ENCODE data around the gene PDCD4.
"Not testable (repeated sequence)": the region's sequence is repeated elsewhere in the genome, so short reads cannot be mapped to it uniquely, and the experiment has no call there.

PDCD4 gene

DNA sequence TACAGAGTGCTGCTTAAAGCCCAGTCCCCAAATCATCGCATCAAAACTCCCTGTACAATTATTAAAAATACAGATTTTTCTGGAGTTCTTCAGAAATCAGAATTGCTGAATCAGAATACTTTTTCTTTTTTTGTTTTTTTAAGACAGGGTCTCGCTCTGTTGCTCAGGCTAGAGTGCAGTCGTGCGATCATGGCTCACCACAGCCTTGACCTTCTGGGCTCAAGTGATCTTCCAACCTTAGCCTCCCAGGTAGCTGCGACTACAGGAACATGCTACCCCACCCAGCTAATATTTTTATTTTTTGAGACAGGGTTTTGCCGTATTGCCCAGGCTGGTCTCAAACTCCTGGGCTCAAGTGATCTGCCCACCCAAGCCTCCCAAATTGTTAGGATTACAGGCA is 43.3 kb downstream of the PDCD4 start:
- no peak overlapping the region for H3K27ac ChIP-seq
- TF ChIP-seq ZFX (IDR thresholded peaks at IDR 0.05; ENCODE audit: borderline replicate concordance), result no peak
- TF ChIP-seq, protein P1, sequence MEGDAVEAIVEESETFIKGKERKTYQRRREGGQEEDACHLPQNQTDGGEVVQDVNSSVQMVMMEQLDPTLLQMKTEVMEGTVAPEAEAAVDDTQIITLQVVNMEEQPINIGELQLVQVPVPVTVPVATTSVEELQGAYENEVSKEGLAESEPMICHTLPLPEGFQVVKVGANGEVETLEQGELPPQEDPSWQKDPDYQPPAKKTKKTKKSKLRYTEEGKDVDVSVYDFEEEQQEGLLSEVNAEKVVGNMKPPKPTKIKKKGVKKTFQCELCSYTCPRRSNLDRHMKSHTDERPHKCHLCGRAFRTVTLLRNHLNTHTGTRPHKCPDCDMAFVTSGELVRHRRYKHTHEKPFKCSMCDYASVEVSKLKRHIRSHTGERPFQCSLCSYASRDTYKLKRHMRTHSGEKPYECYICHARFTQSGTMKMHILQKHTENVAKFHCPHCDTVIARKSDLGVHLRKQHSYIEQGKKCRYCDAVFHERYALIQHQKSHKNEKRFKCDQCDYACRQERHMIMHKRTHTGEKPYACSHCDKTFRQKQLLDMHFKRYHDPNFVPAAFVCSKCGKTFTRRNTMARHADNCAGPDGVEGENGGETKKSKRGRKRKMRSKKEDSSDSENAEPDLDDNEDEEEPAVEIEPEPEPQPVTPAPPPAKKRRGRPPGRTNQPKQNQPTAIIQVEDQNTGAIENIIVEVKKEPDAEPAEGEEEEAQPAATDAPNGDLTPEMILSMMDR (IDR thresholded peaks at IDR 0.05), result no peak

DNA sequence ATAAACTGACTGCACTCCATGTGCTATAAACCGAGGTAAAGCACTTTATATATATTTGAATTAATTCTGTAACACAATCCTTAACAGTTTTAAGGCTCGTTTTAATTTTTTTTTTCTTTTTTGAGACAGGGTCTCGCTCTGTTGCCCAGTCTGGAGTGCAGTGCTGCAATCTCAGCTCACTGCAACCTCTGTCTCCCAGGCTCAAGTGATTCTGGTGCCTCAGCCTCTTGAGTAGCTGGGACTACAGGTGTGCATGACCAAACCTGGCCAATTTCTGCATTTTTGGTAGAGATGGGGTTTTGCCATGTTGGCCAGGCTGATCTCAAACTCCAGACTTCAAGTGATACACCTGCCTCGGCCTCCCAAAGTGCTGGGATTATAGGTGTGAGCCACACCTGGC is 43.9 kb downstream of the PDCD4 start:
- H3K27ac ChIP-seq, result not testable (repeated sequence)

DNA sequence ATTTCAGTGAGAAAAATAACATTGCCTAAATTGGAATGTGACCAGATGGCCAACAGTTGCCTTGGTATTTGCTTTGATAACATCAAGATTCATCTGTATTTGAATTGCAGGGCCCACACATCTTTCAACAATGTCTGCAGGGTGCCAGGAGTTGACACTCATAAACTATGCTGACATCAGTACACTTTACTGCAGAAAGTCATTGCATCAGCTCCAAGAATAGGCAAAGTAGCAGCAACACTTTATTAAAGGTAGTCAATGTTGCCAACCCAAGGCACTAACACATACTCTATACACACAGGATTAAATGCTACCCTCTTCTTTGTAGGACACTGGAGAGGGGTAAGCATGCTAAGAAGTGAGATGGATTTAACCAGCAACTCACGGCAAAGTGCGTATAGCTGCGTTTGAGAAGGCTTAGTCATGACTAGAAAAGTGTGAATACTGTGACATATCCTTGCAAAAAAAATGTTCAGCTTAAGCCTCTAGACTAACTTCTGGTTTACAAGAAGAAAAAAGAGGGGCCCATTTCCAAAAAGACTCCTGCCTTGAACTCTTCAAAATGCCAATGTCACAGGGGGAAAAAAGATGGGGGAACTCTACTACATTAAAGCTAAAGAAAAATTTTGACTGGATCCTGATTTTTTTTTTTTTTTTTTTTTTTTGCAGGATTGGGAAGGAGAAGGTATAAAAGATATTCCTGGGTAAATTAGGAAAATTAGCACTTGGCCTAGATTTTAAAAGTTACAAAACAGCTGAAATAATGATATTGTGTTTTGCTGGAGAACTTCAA is 45.0 kb downstream of the PDCD4 start:
- no peak for TF ChIP-seq ZFX (IDR thresholded peaks at IDR 0.05; ENCODE audit: borderline replicate concordance)
- TF ChIP-seq, protein P1 (IDR thresholded peaks at IDR 0.05), result no peak
- H3K27ac ChIP-seq, result no peak overlapping the region

DNA sequence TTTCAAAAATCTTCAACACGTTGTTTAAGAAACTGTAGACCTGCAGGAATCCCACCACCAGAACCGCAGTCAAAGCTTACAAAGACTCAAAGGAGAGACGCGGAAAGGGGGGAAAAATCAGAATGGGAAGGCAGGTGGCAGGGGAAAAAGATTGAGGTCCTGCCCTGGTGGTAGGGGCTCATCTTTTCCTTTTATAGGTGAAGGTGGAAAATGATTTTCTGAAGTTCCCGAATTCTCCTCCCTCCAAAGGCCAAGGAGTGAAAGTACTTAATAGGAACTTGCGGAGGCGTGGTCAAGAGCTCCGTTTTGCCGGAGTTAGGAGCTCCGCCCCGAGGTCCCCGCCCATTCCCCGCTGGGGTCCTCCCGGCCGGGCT is 46.5 kb downstream of the PDCD4 start:
- TF ChIP-seq, protein P1 (IDR thresholded peaks at IDR 0.05), result no peak
- no peak for TF ChIP-seq ZFX (IDR thresholded peaks at IDR 0.05; ENCODE audit: borderline replicate concordance)
- peak overlapping the region; percentile 96 for H3K27ac ChIP-seq

DNA sequence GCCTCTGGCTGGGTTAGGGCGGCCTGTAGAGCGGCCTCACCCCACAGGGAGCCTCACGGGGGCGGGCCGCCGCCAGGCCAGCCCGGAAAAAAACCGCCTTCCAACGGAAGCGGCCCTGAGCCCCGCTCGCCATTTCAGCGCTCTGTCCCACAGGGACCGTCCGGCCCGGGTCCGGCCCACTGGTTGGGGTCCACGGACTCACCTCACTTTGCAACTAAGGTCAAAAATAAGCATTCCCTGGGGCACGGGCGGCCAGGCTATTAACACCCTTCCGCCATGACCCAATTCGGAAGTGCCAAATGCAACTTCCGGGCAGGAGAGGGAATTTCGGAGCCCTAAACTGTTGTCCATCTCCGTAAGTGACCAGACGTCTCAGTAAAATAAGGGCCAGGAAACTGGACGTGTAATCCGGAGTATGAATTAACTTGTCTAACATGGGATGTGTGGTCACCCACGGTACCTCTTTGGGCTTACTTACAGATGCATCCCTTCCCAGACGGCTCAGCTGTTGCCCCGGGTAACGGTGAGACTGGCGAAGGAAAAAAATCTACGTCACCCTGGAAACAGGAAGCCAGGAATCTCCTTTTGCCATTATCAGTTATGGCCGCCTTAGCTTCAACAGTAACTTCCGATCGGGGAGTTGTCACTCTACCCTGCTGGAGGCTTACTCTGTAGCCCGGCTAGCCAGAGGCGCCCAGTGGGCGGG is 47.1 kb downstream of the PDCD4 start, which contains the start of gene BBIP1:
TSS of gene BBIP1 (minus strand) at position 538 of the 706 bp plus-strand sequence. CDS start 1,023 bp downstream, outside the sequence.
- peak within 1 kb of the TSS; percentile 96 for H3K27ac ChIP-seq
- TF ChIP-seq, protein P1 (IDR thresholded peaks at IDR 0.05), result no peak
- no peak for TF ChIP-seq ZFX (IDR thresholded peaks at IDR 0.05; ENCODE audit: borderline replicate concordance)

DNA sequence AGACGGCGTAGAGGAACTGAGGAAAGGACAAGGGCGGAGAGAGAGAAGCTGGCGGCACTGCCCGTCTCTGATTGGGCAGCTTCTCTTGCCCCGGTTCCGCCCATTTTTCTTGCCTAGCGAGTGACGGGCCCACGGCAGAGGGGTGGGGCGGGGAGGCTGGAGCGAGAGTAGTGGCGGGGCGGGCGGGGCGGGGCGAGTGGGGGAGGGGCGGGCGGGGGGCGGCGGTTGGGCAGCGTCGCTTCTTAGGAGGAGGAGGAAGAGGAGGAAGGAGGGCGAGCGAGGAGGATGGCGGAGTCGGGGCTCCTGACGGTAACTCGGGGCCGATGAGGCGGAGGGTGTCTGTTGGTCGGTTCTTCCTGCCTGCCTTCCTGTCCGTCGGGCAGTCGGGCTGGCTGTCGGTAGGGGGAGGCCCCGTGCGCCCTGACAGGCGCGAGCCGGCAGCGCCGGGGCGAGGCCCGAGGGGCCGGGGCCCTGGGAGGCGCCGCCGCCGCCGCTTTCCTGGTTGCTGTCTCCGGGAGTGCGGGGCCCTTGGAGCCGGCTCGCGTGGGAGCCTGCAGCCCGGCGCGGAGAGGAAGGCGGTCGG is 47.7 kb downstream of the PDCD4 start, which contains the start of gene SHOC2:
TSS of gene SHOC2 (plus strand) at position 256 of the 583 bp plus-strand sequence. CDS start 44,755 bp downstream, outside the sequence.
- TF ChIP-seq, protein P1 (IDR thresholded peaks at IDR 0.05), result no peak
- H3K27ac ChIP-seq, result peak within 1 kb of the TSS; percentile 96

DNA sequence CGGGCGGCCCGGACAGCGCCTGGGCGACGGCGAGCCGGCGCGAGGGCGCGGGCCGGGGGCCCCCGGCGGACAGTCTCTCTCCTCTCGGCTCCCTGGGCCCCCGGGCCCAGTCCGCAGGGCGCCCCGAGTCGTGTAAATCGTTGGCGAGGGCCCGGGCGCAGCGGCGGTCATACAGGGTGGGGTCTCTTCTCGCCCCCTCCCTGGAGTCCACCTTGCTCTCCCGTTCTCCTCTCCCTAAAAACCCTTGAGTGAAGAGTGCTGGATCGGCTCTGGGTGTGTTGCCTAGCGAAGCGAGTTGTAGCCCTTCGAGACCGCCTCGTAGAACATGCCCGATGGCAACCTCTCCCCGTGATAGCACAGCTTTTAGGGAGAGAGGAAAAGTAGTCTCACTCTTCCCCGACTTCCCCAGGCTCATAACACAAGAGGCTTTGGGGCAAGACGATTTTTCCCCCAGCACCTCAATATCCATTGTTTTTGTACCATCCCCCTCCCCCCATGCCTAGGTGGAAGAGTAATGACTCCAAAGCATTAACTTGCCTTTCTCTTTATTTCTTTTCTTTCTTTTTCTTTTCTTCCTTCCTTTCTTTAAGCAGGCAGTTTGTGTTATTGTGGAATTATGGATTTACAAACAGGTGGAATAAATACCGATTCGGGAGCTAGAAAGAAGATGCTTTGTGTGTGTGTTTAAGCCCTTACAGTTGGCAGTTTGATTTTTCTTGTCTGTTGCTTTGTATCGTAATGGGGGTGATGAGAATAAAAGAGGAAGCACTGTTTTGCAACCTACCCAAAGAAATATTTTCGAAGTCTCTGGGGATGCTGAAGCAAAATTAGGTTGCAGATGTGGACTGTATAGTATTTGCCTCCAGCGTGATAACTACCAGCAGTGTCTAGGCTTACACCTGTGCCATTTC is 48.5 kb downstream of the PDCD4 start:
- TF ChIP-seq ZFX (IDR thresholded peaks at IDR 0.05; ENCODE audit: borderline replicate concordance), result no peak
- TF ChIP-seq, protein P1 (IDR thresholded peaks at IDR 0.05), result no peak
- H3K27ac ChIP-seq, result peak overlapping the region; percentile 96

Measured in 22Rv1 (cell line).